Anterior cingulate cortex (tissue), 58 donors: ENCODE data around the gene AQP2.

Source experiments
- DNase-seq, 58 donors: peaks; one replicate each; lab custom pipeline; 2025; lab: John Stamatoyannopoulos, UW

The AQP2 gene

GRCh38 chr12:49966511-49967041, 16.0 kb downstream of the AQP2 start:
- DNase-seq, result no peak

DNA sequence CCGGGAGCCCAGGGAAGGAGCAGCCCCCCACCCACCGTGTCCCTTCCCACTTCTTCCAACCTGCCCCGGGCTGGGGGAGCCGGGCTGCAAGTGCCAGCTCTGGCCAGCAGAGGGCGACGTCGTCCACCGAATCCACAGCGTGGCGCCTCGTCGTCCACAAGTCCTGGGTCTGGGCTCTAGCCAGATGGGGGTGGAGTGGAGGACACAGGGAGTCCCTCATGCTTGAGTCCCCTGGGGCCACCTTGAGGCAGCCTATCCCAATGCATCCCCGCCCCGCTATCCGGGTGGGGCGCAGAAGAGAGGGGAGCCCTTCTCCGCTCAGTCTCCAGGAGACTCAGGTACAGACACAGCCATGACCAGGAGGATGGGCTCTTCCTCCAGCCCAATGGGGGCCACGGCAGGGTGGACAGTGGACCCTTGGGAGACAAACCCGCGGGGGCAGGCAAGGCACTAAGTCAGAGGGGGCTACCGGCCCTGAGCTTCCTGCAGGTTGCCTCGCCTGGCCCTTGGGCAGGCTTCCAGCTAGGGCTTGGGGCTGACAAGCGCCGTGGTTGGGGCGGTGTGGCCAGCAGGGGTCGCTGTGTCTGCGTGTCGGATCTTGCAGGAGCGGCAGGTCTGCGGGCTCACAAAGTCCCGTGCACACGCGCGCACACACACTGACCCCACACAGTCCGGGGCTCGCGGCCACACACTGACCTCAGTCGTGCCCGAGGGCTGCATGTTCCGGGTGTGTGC, 16.7 kb downstream of the AQP2 start:
- DNase-seq, result peak; percentile 45 to 98 (median 87)

GRCh38 chr12:49967777-49968250, 17.3 kb downstream of the AQP2 start:
- DNase-seq, result peak in 1 of 58 donors; percentile 59

- DNase-seq, result no peak
Measured at GRCh38 chr12:49968471-49968870, 17.9 kb downstream of the AQP2 start.

DNA sequence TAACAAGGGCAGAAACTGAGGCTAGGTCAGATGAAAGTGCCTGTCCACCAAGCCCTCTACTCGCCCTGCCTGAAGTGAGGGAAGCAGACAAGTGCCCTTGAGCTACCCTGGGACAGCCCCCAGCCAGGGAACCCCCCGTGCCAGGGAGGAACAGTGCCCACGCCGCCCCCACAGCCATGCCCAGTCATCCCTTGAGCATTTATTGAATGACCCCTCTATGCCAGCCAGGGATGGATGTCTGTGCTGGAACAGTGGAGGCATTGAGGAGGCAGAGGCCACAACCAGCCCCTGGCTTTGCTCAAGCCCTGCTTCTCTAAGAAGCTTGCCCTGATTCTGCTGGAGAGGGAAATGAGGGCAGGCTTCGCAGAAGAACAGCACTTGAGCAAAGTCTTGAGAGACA, 18.5 kb downstream of the AQP2 start:
- peak in 51 of 58 donors; percentile 16 to 84 (median 56) for DNase-seq

GRCh38 chr12:49969651-49970429, 19.3 kb downstream of the AQP2 start:
- peak in 2 of 58 donors; percentile 21 to 22 for DNase-seq

- no peak for DNase-seq
Measured at GRCh38 chr12:49970658-49971057, 20.1 kb downstream of the AQP2 start.

DNA sequence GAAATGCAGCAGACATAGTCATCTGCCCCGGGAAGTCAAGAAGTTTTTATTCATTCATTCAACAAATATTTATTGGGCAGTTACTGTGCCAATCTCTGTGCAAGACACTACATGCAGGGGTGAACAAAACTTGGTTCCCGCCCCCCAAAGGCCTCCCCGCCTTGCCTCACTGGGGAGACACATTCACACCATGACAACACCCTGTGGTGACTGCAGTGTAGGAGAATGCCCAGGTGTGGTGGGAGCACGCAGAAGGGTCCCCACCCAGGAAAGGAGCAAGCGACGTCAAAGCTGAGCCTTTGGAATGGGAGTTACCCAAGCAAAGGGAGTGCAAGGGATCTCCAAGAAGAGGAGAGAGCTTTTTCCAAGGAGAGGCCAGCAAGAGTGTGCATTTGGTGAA, 20.6 kb downstream of the AQP2 start:
- DNase-seq, result no peak

DNA sequence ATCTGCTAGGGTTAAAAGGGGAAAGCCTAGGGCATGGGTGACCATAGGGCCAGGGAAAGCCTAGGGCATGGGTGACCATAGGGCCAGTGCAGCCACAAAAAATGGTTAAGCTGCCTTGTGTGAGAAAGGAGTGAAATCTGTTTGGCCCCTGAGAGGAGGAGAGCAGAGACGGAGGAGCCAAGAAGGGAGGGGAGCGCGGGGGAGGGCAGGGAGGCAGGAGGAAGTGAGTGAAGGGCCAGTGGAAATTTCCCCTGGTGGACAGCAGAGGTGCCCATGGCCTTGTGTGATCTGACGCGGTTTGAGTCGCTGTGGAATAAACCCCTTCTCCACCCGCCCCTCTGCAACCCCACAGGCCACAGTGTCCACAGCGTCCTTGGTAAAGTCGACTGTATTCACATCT, 21.6 kb downstream of the AQP2 start:
- DNase-seq, result peak in 3 of 58 donors; percentile 16 to 45 (median 16)

DNA sequence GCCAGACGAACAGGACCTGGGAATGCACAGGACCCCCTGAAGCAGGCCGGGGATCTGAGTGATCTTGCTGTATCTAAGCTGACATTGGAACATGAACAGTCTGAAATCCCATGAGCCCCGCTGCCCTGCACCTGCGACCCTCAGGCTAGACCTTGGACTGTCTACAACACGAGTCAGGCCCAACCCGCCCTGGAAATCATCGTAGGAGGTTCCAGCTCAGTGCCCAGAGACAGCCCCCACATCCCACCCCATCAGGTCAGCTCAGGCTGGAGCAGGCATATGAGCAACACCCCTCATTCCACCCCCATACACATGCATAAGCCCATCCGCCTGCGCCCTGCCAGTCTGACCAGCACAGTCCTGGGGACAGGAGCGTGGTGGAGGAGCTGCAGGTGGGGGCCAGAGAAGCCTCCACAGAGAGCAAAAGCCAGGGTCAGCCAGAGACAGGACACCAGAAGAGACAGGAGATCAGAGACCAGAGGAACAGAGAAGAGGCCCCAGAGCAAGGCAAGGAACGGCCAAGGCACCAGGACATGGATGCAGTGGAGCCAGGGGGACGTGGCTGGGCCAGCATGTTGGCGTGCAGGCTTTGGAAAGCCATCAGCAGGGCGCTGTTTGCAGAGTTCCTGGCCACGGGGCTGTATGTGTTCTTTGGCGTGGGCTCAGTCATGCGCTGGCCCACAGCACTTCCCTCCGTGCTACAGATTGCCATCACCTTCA, 22.3 kb downstream of the AQP2 start, which contains the start of gene AQP6:
AQP6 (plus strand) TSS at position 307 of the 720 bp plus-strand sequence; CDS start at position 534, 227 bp downstream.
- no peak for DNase-seq

DNA sequence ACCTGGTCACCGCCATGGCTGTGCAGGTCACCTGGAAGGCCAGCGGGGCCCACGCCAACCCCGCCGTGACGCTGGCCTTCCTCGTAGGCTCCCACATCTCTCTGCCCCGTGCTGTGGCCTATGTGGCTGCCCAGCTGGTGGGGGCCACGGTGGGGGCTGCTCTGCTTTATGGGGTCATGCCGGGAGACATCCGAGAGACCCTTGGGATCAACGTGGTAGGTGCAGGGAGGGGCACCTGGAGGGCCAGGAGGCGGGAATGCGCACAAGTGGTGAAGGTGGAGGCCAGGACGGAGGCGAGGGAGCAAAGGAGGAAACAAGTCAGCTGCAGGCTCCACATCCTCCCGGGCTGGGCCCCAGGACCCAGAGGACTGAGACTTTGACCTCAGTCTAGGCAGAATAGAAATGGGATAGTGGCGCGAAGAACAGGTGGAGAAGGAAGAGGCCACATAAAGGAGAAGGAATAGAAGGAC, 22.9 kb downstream of the AQP2 start:
- no peak for DNase-seq

- DNase-seq, result peak in 54 of 58 donors; percentile 17 to 84 (median 70)
Measured at GRCh38 chr12:49974231-49974675, 23.7 kb downstream of the AQP2 start.

GRCh38 chr12:49974677-49975317, 24.3 kb downstream of the AQP2 start:
- DNase-seq, result peak in 41 of 58 donors; percentile 22 to 82 (median 56)

DNA sequence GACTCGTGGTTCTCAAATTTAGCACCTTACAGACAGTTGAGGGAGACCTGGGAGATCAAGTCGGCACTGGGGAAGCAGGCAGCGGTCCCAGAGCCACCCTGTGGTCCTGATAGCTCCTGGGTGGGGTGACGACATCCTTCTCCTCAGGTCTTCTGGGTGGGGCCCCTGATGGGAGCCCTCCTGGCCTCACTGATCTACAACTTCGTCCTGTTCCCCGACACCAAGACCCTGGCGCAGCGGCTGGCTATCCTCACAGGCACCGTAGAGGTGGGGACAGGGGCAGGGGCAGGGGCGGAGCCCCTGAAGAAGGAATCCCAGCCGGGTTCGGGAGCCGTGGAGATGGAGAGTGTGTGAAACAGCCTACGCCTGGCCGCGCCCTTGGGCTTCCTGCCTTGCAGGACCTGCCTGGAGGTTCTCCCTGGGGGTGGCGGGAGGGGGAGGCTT, 24.8 kb downstream of the AQP2 start:
- DNase-seq, result no peak

DNA sequence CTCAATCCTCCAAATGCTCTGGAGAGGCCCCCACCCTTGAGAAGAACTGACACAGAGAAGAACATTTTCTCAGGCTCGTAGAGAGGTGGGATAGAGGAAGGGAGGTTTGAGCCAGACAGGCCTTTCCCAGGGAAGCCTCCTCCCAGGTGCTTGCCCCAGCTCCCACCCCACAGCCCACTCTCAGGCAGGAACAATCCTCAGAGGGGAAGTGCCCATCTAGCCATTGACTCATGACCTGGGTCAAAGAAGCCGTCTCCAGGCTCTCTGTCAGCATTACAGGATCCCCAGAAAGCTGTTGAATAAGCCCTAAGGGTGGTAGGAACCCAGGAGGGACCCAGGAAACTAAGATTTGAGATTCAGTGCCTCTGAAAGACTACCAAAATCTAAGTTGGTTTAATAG, 26.0 kb downstream of the AQP2 start:
- no peak for DNase-seq

- no peak for DNase-seq
Measured at GRCh38 chr12:49978125-49978524, 27.6 kb downstream of the AQP2 start.

GRCh38 chr12:49979016-49979586, 28.6 kb downstream of the AQP2 start:
- DNase-seq, result peak in 43 of 58 donors; percentile 22 to 82 (median 60)

DNA sequence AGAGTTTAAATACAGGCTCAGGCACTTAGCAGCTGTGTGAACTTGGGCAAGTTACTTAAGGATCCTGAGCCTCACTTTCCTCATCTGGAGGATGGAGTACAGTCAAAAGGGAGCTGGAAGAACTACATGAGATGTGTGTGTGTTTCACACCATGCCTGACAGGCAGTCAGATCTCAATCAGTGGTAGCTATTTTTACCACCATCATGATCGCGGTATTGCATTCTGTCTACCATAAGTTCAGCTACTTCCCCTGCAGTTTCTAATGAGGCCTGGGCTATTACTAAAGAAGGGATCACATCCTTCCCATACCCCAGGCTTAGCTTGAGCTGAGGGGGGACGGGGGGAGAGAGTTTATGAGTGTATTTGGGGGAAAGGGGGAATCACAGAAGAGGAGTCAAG, 29.3 kb downstream of the AQP2 start:
- no peak for DNase-seq
